NCI-H1417 treated with DMSO at 0.1 percent for 48 hours (cell line): ENCODE measurements around the gene MRPL34.

Source experiments
- DNase-seq: peaks from one replicate; lab custom pipeline; 2025; lab: John Stamatoyannopoulos, UW

Gene MRPL34

GRCh38 chr19:17341845-17342244, 36.2 kb downstream of the MRPL34 start:
- DNase-seq, result no peak

DNA sequence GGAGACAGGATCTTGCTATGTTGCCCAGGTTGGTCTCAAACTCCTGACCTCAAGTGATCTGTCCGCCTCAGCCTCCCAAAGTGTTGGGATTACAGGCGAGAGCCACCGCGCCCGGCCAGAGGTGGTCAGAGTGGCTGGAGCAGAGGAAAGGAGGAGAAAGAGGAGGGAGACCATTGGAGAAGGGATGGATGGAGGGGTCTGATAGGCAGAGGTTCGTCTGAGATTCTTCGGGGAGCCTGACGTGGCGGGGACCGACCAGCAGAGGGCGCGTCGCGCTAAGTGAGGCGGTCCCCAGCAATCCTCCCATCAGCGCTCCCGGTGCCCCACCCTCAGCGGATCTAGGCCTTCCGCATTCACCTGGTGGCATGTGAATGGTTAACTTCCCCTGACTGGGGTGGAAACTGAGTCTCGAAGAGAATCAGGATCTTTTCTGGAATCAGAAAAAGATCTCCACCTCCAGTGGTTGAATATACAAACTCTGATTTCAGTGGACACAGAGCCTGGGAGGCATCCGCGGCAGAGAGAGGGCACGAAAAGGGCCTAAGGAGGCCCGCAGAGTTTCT, 40.5 kb downstream of the MRPL34 start:
- no peak for DNase-seq

DNA sequence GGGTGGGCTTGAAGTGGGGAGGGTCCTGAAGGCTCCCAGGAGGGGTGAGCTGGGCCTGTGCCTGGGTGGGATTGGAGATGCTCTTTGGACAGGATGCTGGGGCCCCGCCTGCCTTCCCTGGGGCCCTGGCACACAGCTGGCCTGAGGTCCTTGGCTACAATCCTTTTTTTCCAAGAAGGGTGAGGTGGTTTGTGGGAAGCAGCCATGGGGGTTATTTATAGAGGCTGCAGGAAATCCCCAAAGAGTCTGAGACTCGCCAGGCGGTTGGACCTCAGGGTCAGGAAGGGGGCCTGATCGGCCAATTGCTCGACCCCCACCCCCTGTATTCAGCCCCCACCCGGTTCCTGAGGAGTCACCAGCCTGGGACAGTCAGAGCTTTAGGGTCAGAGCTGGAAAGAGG, 41.7 kb downstream of the MRPL34 start:
- no peak for DNase-seq

DNA sequence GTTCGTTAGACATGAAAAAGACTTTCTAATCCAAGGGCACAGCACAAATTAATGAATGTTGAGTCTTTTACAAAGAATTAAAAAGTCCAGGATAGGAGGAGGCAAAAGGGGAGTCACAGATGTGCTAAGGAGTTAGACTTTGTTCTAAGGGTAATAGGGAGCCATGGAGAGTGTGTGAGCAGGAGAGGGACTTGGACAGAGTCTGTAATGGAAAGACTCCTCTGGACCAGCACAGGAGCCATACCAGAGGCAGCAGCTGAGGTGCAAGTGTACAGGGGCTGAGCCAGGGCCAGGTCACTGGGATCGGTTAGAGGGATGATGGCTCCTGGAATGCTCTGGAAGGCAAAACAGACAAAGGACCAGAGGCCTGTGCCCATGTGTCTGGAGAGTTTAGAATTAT, 42.2 kb downstream of the MRPL34 start:
- no peak for DNase-seq

GRCh38 chr19:17348700-17349099, 43.0 kb downstream of the MRPL34 start:
- no peak for DNase-seq

DNA sequence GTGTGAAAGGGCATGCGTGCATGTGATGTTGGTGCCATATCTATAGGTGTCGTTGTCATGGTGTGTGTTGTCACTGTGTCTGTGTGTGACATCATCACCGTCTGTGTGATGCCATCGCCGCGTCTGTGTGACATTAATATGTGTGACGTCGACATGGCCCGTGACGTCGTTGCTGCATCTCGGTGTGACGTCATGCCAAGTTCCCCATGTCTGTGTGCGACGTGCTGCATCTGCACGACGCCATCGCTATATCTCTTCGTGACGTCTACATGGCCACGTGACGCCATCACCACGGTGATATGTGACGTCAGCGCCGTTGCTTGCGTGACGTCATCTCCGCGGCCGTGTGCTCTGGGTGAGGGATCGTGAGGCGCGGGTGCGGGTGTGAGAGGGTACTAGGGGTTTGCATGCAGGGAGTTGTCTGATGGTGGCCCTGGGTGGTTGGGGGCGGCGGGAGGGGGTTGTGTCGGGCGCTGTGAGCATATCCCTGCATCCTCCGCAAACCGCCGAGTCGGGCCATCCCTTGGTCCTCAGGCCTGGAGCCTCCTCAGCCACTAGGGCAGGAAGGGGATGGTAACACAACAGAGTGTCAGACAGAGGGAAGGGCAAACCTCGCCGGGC, 46.3 kb downstream of the MRPL34 start:
- DNase-seq, result no peak

DNA sequence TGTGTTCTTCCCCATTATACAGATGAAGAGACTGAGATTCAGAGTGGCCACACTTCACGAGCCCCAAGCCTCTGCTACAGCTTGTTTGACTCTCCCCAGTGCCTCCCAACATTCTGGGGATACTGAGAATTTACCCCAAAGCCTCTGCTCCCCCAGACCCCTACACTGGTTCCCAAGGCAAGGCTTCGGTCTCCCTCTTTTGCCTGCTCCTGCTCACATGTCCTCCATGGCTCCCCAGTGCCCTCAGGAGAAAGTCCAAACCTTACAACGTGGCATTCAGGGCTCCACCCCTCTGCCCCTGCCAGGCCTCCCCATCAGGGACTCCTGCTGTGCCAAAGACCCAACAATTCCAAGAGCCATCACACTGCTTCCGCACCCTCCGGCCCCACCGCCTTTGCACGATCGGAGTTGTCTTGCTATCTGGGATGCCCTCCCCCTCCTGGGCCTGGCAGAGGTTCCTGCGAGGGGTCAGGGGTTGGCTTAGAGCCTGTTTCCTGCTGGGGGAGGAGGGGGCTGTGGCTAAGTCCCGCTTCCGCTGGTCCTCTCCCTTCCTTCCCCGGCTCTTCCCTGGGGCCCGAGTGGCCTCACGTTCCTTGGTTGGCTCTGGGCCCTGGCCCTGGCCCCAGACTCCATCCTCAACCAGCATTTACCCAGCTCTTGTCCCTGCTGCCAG, 47.1 kb downstream of the MRPL34 start:
- DNase-seq, result no peak

GRCh38 chr19:17353386-17353785, 47.7 kb downstream of the MRPL34 start:
- DNase-seq, result no peak
